ENCODE measurements around the gene ANTXR2.

DNA sequence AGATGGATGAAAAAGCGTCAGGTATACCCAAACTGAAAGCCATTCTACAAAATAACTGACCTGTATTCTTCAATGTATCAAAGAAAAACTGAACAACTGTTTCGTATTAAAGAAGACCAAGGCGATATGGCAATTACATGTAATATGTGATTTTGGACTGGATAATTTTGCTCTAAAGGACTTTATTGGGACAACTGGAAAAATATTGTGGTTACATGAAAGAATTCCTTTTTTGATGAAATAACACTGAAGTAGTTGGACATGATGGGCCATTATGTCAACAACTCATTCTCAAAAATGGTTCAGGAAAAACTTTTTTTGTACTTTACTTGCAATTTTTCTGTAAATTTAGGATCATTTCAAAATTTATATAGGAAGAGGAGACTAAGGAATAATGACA, 12.1 kb upstream of the ANTXR2 start:
- no peak for TF ChIP-seq POLR2AphosphoS5 (IDR thresholded peaks at IDR 0.05; ENCODE audit: low read depth, low read length)
- TF ChIP-seq TAF1 (IDR thresholded peaks at IDR 0.05; ENCODE audit: borderline replicate concordance, insufficient read depth, low read length) = no peak
- TF ChIP-seq SIN3A (IDR thresholded peaks at IDR 0.05; ENCODE audit: borderline replicate concordance, insufficient read depth, low read length) = no peak

Measured in PFSK-1 (cell line).